ENCODE data around the gene SLC37A1. TPM values are rescaled to one million over a fixed set of nuclear protein-coding genes. Genes with fewer than 3 reads are reported as not detected.

The SLC37A1 gene
- total RNA-seq, 1 donor from 2014 or later, result 24.8 TPM

DNA sequence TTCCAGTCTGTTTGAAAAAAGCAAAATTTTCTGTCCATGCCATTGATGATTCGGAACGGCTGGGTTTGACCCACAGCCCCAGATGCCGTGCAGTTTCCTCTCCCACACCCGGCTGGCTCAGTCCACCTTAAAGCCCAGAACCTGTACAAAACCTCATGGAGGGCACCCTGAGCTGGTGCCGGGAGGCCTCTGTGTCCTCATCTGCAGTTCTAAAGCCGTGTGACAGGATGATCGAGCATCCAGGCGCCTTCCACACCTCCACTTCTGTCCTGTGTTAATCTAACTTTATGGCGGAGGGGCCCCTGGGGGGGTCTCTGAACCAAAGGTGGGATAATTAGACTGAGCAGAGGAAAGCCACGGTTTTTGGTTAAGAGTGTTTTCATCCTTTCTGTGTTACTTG, 49.6 kb downstream of the SLC37A1 start:
- TF ChIP-seq, protein P1, sequence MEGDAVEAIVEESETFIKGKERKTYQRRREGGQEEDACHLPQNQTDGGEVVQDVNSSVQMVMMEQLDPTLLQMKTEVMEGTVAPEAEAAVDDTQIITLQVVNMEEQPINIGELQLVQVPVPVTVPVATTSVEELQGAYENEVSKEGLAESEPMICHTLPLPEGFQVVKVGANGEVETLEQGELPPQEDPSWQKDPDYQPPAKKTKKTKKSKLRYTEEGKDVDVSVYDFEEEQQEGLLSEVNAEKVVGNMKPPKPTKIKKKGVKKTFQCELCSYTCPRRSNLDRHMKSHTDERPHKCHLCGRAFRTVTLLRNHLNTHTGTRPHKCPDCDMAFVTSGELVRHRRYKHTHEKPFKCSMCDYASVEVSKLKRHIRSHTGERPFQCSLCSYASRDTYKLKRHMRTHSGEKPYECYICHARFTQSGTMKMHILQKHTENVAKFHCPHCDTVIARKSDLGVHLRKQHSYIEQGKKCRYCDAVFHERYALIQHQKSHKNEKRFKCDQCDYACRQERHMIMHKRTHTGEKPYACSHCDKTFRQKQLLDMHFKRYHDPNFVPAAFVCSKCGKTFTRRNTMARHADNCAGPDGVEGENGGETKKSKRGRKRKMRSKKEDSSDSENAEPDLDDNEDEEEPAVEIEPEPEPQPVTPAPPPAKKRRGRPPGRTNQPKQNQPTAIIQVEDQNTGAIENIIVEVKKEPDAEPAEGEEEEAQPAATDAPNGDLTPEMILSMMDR (conservative IDR thresholded peaks at IDR 0.05), result no peak
- Mint-ChIP-seq H3K4me1 (ENCODE audit: unreplicated experiment) (peaks cover 25% of the 10 kb centered on the region), H3K27me3 (no peaks in the 10 kb centered on the region), H3K27ac (no peak overlapping the region), H3K36me3 (peaks cover 4% of the 10 kb centered on the region), H3K4me3 (no peak overlapping the region), H3K9me3 (no peaks in the 10 kb centered on the region)
- DNase-seq (ENCODE audit: extremely low spot score, unreplicated experiment), result no peak

DNA sequence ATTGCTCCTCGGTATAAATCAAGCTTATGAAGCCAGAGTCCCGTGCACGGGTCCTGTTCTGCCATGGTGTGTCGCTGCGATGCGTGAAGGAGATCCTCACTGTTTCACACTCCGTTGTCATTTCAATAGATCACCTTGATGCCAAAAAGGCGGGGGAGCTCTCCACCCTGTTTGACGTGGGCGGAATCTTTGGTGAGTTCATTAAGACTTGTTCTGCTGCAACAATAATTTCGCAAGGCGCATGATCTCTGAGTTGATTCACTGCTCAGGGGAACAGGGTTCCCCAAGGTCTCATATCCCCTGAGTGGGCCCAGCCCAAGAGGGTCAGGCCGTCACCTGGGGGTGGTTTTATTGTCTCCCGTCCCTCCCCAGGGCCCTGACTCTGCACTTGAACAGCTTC, 50.0 kb downstream of the SLC37A1 start:
- H3K4me3 Mint-ChIP-seq, result no peak overlapping the region
- H3K27ac Mint-ChIP-seq, result no peak overlapping the region
- H3K4me1 Mint-ChIP-seq (ENCODE audit: unreplicated experiment), result peaks cover 25% of the 10 kb centered on the region
- no peaks in the 10 kb centered on the region for H3K27me3 Mint-ChIP-seq
- H3K36me3 Mint-ChIP-seq, result peaks cover 4% of the 10 kb centered on the region
- no peak for DNase-seq (ENCODE audit: extremely low spot score, unreplicated experiment)
- TF ChIP-seq, protein P1 (conservative IDR thresholded peaks at IDR 0.05), result no peak
- H3K9me3 Mint-ChIP-seq, result no peaks in the 10 kb centered on the region

DNA sequence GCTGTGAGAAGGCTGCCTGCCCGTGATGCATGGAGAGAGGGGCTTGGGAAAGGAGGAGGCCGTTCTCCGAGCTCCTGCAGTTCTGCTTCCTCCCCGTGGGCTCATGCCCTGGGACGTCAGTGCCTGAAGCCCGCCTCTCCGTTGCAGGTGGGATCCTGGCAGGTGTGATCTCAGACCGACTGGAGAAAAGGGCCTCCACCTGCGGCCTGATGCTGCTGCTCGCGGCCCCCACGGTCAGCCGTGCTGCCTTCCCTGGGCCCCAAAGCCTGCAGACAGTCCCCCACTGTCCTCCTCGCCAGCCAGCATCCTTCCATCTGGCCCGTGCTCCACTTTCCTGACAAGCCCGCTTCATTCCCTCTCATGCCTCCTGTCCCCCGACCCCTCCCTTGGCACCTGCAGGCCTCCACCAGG, 50.9 kb downstream of the SLC37A1 start:
- Mint-ChIP-seq H3K4me3 (no peak overlapping the region), H3K27me3 (no peaks in the 10 kb centered on the region), H3K27ac (no peak overlapping the region), H3K4me1 (ENCODE audit: unreplicated experiment) (peaks cover 25% of the 10 kb centered on the region), H3K9me3 (no peaks in the 10 kb centered on the region), H3K36me3 (peaks cover 4% of the 10 kb centered on the region)
- TF ChIP-seq, protein P1 (conservative IDR thresholded peaks at IDR 0.05), result no peak
- no peak for DNase-seq (ENCODE audit: extremely low spot score, unreplicated experiment)

- Mint-ChIP-seq H3K9me3 (no peaks in the 10 kb centered on the region), H3K36me3 (peaks cover 4% of the 10 kb centered on the region), H3K4me1 (ENCODE audit: unreplicated experiment) (peaks cover 19% of the 10 kb centered on the region), H3K4me3 (no peak overlapping the region), H3K27me3 (no peaks in the 10 kb centered on the region), H3K27ac (no peak overlapping the region)
- no peak for DNase-seq (ENCODE audit: extremely low spot score, unreplicated experiment)
- TF ChIP-seq, protein P1 (conservative IDR thresholded peaks at IDR 0.05), result no peak
Measured at GRCh38 chr21:42565206-42565810, 51.7 kb downstream of the SLC37A1 start.

GRCh38 chr21:42565886-42566523, 52.4 kb downstream of the SLC37A1 start:
- peaks cover 4% of the 10 kb centered on the region for H3K36me3 Mint-ChIP-seq
- TF ChIP-seq, protein P1 (conservative IDR thresholded peaks at IDR 0.05), result no peak
- DNase-seq (ENCODE audit: extremely low spot score, unreplicated experiment), result no peak
- no peak overlapping the region for H3K27ac Mint-ChIP-seq
- H3K9me3 Mint-ChIP-seq, result no peaks in the 10 kb centered on the region
- H3K4me1 Mint-ChIP-seq (ENCODE audit: unreplicated experiment), result peaks cover 22% of the 10 kb centered on the region
- no peak overlapping the region for H3K4me3 Mint-ChIP-seq
- H3K27me3 Mint-ChIP-seq, result no peaks in the 10 kb centered on the region

All from type B pancreatic cell (in vitro differentiated cells).